Heart left ventricle (tissue), 16 donors: ENCODE measurements around the gene CYP20A1. TPM values are rescaled to one million over a fixed set of nuclear protein-coding genes. Genes with fewer than 3 reads are reported as not detected.
"Not testable (repeated sequence)": the region's sequence is repeated elsewhere in the genome, so short reads cannot be mapped to it uniquely, and the experiment has no call there.

Source experiments
- ATAC-seq, 4 donors: fragments of 200-7000 bp; cut with Tn5 transposase; one replicate each; pipeline ENCODE4 v1.9.1; 2020 to 2022; ENCODE audit warnings: moderate library complexity in 4 of 4, mild to moderate bottlenecking in 3 of 4, moderate number of reproducible peaks in 1 of 4
- DNase-seq, 5 donors: peaks; one replicate each; pipeline ENCODE4 v3.0.0-alpha.2; 2020
- H3K27ac ChIP-seq, 12 donors: fragments of 200-600 bp; sonication (generic) in 4 of 12; one replicate each; pipeline versions ENCODE4 v1.5.0 to v1.8.0; 2016 to 2022; ENCODE audit warnings: mild to moderate bottlenecking in 2 of 12
- H3K27me3 ChIP-seq, 9 donors: fragments of 200-600 bp; sonication (generic) in 2 of 9; one replicate each; pipeline versions ENCODE4 v1.5.1 to v1.8.0; 2016 to 2022; ENCODE audit warnings: mild to moderate bottlenecking in 3 of 9
- H3K36me3 ChIP-seq, 9 donors: fragments of 200-600 bp; sonication (generic) in 2 of 9; one replicate each; pipeline versions ENCODE4 v1.5.0 to v1.8.0; 2018 to 2022; ENCODE audit warnings: mild to moderate bottlenecking in 2 of 9
- H3K4me1 ChIP-seq, 12 donors: fragments of 200-600 bp; sonication (generic) in 4 of 12; one replicate each; pipeline versions ENCODE4 v1.5.0 to v1.8.0; 2016 to 2022; ENCODE audit warnings: mild to moderate bottlenecking in 3 of 12
- H3K4me3 ChIP-seq, 12 donors: fragments of 200-600 bp; sonication (generic) in 4 of 12; one replicate each; pipeline versions ENCODE4 v1.5.0 to v1.8.0; 2017 to 2022; ENCODE audit warnings: mild to moderate bottlenecking in 9 of 12, moderate library complexity in 4 of 12
- H3K9me3 ChIP-seq, 12 donors: fragments of 200-600 bp; sonication (generic) in 4 of 12; one replicate each; pipeline versions ENCODE4 v1.5.0 to v1.8.0; 2016 to 2022; ENCODE audit warnings: mild to moderate bottlenecking in 1 of 12
- CTCF ChIP-seq, 12 donors: fragments of 200-600 bp; sonication (generic) in 4 of 12; IDR thresholded peaks; one replicate each; pipeline versions ENCODE4 v1.5.0 to v1.8.0; 2018 to 2022; ENCODE audit warnings: antibody characterized with exemption in 12 of 12, mild to moderate bottlenecking in 5 of 12
- POLR2A ChIP-seq, 2 donors: fragments of 450-650 bp; IDR thresholded peaks; one replicate each; pipeline ENCODE4 v1.6.1; 2017; ENCODE audit warnings: antibody characterized with exemption in 2 of 2, mild to moderate bottlenecking in 2 of 2, moderate library complexity in 2 of 2
- WGBS, 4 donors: extraction: QIAGEN DNeasy Blood & Tissue Kit in 2 of 4; methylation state at CpG; one replicate each; pipeline versions ENCODE4 v1.1.5 to v1.1.7; 2013 to 2018; 5-methylcytosine and 5-hydroxymethylcytosine counted together
- intact Hi-C, 10 donors: fragments of 100-400 bp; cut with DNase I; formaldehyde crosslinking; loops; one replicate each; pipeline versions ENCODE4 v1.11.1 to v1.14.2; 2022
- long read RNA-seq, 3 donors: library from polyadenylated mRNA; unstranded; transcript quantifications; one replicate each; pipeline ENCODE4 v2.0.0, GENCODE V29; 2020 to 2021
- polyA plus RNA-seq, 2 donors: library from polyadenylated mRNA; stranded (reverse); fragments of 200-250 nt; gene quantifications; one replicate each; pipeline ENCODE4 v1.2.3, GENCODE V29; 2013
- total RNA-seq, 9 donors: library from RNA; depleted of rRNA in 2 of 9; stranded (reverse); fragments of >200 nt in 2 of 9; fragmentation: NEBNext Ultra II Directional in 3 of 9; extraction: Animal tissue kit (Norgen Biotek cat#: 25700) in 3 of 9; gene quantifications; one replicate each; pipeline versions ENCODE4 v1.1.0 to v1.2.4, GENCODE V29; 2016 to 2023
- donor health status: ischemic (EF 13 %, LVEDD 7.1; RV severe dilation, severe dysfunction).
- donor health status: healthy with polysubstance abuse.
- donor health status: DM: no; HTN: yes; CAD: no.
- donor health status: DM: no; HTN: no; CAD: no.
- donor health status: ischemic (EF 25% LVEDD 6.9; RV normal size, moderate dysfunction).
- donor health status: ischemic (EF 25% LVEDD 5.7; RV mildly dilated, moderate dysfunction).
- donor health status: healthy.
- donor health status: DM: yes; HTN: yes; CAD: no.
- donor health status: ischemic (EF 35%, LVEDD 5.7; RV mildly dilated, moderate dysfunction).
- donor health status: nonischemic (EF 11% LVEDD 7.7; RV severe dilation, severe dysfunction).
- donor health status: DM: yes; HTN: yes; CAD: no.
- donor health status: PGD.
- donor health status: ischemic (EF 29% LVEDD 5.4; RV normal size, mild dysfunction).
- donor health status: nonischemic (EF 23%, LVEDD 6.1; RV moderate dilation, normal function).

The CYP20A1 gene
- 10 to 100 TPM in 7 of 9 donors, 1 to 10 TPM in 2; 7.9 to 18.8 (median 14.8) TPM for total RNA-seq
- 1 to 10 TPM; 5.9 to 7.3 TPM for polyA plus RNA-seq
- long read RNA-seq, donor 1, transcript CYP20A1-201 (13 exons, 1,949 nt): major isoform, 10 of 23 reads
- long read RNA-seq, donor 1, partial matches to known transcripts: 1 of 23 reads
- long read RNA-seq, donor 1, other reads (novel, unspliced or antisense): 7 of 23 reads
- long read RNA-seq, donor 2, transcript CYP20A1-204 (12 exons, 2,636 nt): major isoform, 17 of 48 reads
- long read RNA-seq, donor 2, transcript CYP20A1-201 (13 exons, 1,949 nt): minor isoform, 8 of 48 reads
- long read RNA-seq, donor 2, partial matches to known transcripts: 5 of 48 reads
- long read RNA-seq, donor 2, other reads (novel, unspliced or antisense): 12 of 48 reads
- long read RNA-seq, donor 3, transcript CYP20A1-201 (13 exons, 1,949 nt): major isoform, 10 of 17 reads
- long read RNA-seq, donor 3, partial matches to known transcripts: 0 of 17 reads
- long read RNA-seq, donor 3, other reads (novel, unspliced or antisense): 1 of 17 reads

- Histone ChIP-seq H3K36me3 (peaks cover 0 to 24% (median 14%) of the 10 kb centered on the region in 9 donors), H3K27me3 (no peaks in the 10 kb centered on the region), H3K4me1 (peaks cover 0 to 26% (median 15%) of the 10 kb centered on the region in 12 donors), H3K9me3 (no peaks in the 10 kb centered on the region), H3K27ac (peak within 1 kb of the TSS; percentile 84 to 99 (median 98)), H3K4me3 (peak within 1 kb of the TSS; percentile 63 to 96 (median 82))
- DNase-seq (peak; percentile 96 to 99 (median 98)), ATAC-seq (peak; percentile 97 to 99 (median 98))
- WGBS, 4 donors: 0 to 1% (median 0%) methylated on average over 43 to 80 of the region's 80 CpGs
- intact Hi-C loops: loop anchor here in 5 of 10 donors (2.0 to 10.0 kb wide), 6 partner anchors 90 to 666 kb away; partner anchors contain the start of genes ABI2 (in 2 of the 5), CARF (in 1 of the 5) and WDR12 (in 1 of the 5)
- peak; percentile 11 to 53 (median 40) for TF ChIP-seq CTCF (IDR thresholded peaks at IDR 0.05)
- peak; percentile 7 to 82 for TF ChIP-seq POLR2A (IDR thresholded peaks at IDR 0.05)
Observed at GRCh38 chr2:203238704-203239526, at the start of gene CYP20A1. Gene CYP20A1, plus strand, starts transcription at chr2:203239018. Its CDS starts 45 bp downstream, at chr2:203239063.

- peaks cover 0 to 96% (median 68%) of the 10 kb centered on the region in 9 donors for H3K36me3 ChIP-seq
- ATAC-seq, intact Hi-C loops: not testable (repeated sequence)
Observed at GRCh38 chr2:203190547-203190946, 48.3 kb upstream of the CYP20A1 start.

GRCh38 chr2:203191026-203191425 is 47.8 kb upstream of the CYP20A1 start:
- ATAC-seq, H3K4me3 ChIP-seq, H3K27me3 ChIP-seq, H3K27ac ChIP-seq, H3K4me1 ChIP-seq, intact Hi-C loops, DNase-seq, H3K9me3 ChIP-seq: not testable (repeated sequence)
- H3K36me3 ChIP-seq: peaks cover 0 to 96% (median 66%) of the 10 kb centered on the region in 9 donors
- 93 to 98% (median 96%) methylated on average over 6 of the region's 6 CpGs for WGBS, 4 donors

More at GRCh38 chr2:203190547-203190946, 48.3 kb upstream of the CYP20A1 start:
- H3K9me3 ChIP-seq, DNase-seq, H3K27ac ChIP-seq, H3K4me3 ChIP-seq, H3K27me3 ChIP-seq, H3K4me1 ChIP-seq: not testable (repeated sequence)
- WGBS, 4 donors: 92 to 98% (median 97%) methylated on average over 6 to 16 of the region's 17 CpGs

- TF ChIP-seq CTCF (IDR thresholded peaks at IDR 0.05): no peak
- TF ChIP-seq POLR2A (IDR thresholded peaks at IDR 0.05): no peak
Observed at GRCh38 chr2:203191961-203192360, 46.9 kb upstream of the CYP20A1 start.

More at GRCh38 chr2:203191961-203192360, 46.9 kb upstream of the CYP20A1 start:
- no peak for ATAC-seq
- no peak overlapping the region for H3K4me3 ChIP-seq
- H3K27ac ChIP-seq: no peak overlapping the region
- H3K4me1 ChIP-seq: no peaks in the 10 kb centered on the region
- no peaks in the 10 kb centered on the region for H3K9me3 ChIP-seq
- no peak for DNase-seq
- peaks cover 0 to 96% (median 63%) of the 10 kb centered on the region in 9 donors for H3K36me3 ChIP-seq
- intact Hi-C loops: no loop called here
- no peaks in the 10 kb centered on the region for H3K27me3 ChIP-seq
- WGBS, 4 donors: 95 to 99% (median 97%) methylated on average over 3 of the region's 3 CpGs
